HG02840 (cell line): Measurements from ENCODE around the gene THBS2.

ENCODE experiments used
- ATAC-seq: cut with Tn5 transposase; IDR thresholded peaks from one replicate; pipeline ENCODE4 v1.9.1; 2021; ENCODE audit warnings: mild to moderate bottlenecking, moderate library complexity, moderate number of reproducible peaks; ENCODE audit not compliant: unreplicated experiment, low FRiP score

Gene THBS2

DNA sequence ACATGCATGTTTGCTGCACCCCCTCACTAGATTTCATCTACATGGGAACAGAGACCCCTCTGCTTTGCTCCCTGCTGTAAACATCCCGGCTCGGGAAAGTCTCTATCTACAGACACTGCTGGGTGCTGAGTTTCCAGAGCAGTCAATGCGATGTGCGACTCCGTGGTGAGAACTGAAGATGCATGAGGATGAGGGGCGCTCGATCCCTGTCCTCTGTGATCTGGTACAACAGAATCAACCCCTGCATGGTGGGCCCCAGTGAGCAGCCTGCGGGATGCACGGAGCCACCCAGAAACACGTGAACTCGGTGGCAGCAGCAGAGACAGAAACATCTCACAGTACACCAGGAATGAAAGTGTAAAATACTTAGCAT, 83.1 kb downstream of the THBS2 start:
- no peak for ATAC-seq

DNA sequence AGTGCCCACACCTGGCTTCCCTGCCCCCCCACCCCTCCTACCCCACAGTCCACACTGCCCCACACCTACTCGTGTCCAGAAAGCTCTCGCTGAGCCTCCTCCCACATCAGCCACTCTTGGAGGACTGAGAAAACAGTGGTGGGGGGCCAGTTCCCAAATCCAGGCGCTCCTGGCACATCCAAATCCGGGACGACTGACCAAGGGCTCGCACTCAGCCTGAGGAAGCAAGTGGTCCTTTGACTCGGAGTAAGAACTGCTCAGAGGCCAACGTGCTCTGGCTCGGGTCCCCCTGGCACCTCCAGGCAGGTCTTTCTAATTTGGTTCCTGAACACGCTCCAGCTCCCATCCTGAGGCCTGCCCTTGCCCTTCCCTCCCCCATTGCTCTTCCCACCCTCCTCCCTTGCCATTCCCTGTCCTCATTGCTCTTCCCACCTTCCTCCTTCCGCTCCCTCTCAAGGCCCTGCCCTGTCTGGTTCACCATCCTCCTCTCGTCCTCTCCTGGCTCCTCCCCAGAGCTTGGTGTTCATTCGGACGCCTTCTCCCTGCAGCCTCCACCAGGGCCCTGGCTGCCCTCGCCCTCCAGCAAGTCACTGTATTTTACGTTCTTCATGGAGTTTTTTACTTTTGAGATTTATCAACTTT, 83.6 kb downstream of the THBS2 start:
- ATAC-seq = no peak

DNA sequence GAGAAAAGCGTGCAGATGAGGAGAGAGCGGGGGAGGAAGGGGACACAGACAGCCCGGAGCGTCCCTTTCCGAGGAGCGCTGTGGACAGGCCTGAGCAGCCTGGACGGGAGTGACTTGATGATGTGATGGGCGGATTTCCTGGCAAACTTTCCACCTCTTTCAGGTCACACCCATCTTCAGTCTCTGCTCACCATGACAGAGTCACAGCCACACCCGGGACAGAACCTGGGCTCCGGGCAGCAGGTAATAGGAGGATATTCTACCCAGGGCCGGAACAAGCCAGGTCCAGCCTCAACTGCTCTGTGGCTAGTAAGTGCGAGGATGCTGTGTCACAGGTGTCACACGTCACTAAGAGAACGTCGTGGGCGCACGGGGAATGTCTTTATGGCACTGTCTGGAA, 84.3 kb downstream of the THBS2 start:
- ATAC-seq = no peak

DNA sequence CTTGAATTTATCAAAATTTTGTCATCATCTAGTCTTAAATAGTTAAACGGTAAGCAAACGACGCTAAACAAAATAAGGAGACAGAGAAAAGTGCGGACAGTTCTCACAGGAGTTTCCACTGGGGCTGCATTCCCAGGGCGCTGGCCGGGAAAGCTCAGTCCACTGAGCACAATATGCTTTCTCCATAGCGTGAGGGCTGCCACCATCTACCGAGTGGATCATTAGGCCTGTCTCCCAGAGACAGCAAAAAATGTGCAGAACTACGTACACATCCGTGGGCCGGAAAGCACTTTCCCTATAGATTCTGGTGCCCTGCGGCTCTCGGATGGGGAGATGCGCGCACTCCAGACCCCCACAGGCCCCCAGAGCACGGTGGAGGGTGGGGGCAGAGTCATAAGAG, 84.9 kb downstream of the THBS2 start:
- no peak for ATAC-seq

DNA sequence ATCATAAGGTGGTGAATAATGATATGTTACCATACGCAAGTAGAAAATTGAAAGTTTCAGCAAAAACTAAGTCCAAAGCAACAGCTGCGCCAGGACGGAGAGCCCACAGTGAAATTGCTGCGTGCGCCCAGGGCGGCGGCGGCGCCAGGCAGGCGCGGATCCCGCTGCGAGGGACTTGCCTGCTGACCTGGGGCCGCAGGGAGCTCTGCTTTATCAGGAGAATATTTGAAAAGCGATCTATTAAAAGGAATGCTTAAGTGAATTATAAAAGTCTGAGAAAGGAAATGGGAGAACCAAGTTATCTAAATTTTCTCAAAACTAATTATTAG, 85.4 kb downstream of the THBS2 start:
- no peak for ATAC-seq

DNA sequence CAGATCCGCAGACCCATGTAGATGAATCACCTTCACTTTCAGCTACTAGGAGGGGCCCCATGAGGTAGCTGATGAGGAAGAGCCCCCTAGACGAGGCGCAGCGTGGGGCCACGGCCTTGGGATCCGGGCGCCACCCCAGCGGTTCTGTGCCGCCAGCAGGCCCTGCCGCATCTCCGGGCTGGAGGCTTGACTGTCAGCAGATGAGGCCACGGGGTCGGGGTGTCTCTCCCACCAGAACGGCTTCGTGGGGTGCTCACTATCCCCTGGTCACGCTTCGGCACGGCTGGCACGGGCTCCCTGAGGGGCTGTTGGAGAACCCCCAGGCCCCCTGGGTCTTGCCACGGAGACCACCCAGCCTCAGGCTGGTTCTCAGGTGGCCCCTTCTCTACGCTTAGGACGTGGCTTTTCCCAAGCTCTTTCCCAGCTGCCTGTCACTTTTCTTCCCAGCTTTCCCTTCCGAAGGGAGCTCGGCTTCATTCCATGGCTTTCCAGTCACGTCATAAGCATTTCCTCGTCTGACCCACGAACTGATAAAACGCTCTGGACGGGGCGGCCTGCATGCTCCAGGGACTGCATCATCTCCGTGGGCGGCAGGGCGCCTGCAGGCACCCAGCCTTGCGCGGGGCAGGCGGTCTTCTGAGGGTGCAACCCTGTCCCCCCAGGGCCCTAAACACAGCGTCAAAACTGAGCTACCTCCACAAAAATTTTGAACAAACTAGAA, 85.9 kb downstream of the THBS2 start:
- ATAC-seq = no peak

DNA sequence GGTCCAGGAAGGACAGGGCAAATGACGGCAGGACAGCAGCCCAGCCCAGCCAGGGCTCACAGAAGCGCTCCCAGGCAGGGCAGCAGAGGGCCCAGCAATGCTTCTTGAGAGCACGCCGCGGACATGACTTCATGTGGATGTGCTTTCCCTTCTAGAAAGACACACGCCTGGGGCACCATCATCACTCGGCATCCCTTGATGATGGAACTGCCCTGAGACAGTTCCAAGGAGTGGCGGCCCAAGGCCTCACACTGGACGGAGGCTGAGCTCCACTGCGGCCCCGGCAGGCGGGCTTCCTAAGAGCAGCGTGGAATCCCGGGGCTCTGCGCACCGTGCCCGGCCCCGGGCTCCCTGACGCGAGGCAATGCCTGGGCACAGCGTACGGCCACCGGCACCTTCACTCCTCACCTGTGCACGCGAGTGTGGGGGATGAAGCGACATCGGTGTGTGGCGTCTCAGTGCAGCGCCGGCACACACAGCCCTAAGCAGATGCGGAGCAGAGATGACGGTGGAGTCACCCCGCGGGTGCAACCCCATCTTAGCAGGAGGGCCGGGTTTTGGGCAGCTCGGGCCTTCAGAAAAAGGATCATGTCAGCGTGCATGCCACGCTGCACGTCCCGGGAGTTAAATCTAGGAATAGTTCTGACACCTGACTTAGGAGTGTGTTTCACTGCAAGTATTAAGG, 86.6 kb downstream of the THBS2 start:
- no peak for ATAC-seq
